Measurements from ENCODE around the gene CDC45.

Gene CDC45

DNA sequence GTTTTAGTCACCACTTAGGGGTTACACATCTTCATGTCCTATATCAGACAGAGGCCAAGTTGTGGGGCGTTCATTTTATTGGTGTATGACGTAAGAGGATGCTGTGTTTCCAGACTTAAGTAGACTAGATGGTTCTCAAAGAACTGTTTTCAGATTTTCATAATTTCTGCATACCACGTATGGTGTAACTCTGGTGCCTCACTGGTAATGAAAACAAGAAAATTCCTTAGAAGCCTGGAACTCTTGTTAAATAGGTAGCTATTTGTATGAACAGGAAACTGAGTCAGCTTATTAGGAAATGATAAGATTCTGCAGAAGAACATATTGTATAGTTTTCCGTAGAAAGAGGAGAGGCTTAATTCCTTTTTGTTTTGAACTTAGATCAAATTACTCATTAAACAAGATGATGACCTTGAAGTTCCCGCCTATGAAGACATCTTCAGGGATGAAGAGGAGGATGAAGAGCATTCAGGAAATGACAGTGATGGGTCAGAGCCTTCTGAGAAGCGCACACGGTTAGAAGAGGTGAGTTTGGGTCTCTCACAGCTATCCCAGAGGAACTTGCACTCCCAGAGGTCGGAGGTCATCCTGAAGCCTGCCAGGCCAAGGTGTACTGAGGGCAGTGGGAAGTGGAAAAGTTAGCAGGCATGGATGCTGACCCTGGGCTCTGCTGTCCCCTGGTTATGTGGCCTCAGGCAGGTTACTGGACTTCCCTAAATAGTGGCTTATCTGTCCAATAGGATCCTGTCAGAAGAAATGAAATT is 3.9 kb downstream of the CDC45 start:
- peaks cover 64% of the 10 kb centered on the region for H3K79me2 ChIP-seq (ENCODE audit: insufficient read depth, low read length)
- no peaks in the 10 kb centered on the region for H3F3A ChIP-seq (ENCODE audit: low read depth)
- no peaks in the 10 kb centered on the region for H3K9me2 ChIP-seq (replicated peaks; ENCODE audit: low read depth, low read length)
- no peak overlapping the region for H3K9ac ChIP-seq (ENCODE audit: low read depth, low read length, poor library complexity, severe bottlenecking)
- peaks cover 42% of the 10 kb centered on the region for H3K36me3 ChIP-seq (ENCODE audit: insufficient read depth, low read length)
- no peak overlapping the region for H2AFZ ChIP-seq (ENCODE audit: low read length)
- TF ChIP-seq EZH2phosphoT487 (IDR thresholded peaks at IDR 0.05; ENCODE audit: borderline replicate concordance), result no peak
- TF ChIP-seq CTCF (conservative IDR thresholded peaks at IDR 0.05; ENCODE audit: low read length), result no peak
- H4K20me1 ChIP-seq (ENCODE audit: insufficient read depth, low read length, poor library complexity, severe bottlenecking), result peaks cover 18% of the 10 kb centered on the region
- no peak overlapping the region for H3K4me3 ChIP-seq (ENCODE audit: low read length, poor library complexity, severe bottlenecking)
- H3K4me1 ChIP-seq (ENCODE audit: insufficient read depth, low read length, poor library complexity, severe bottlenecking), result peaks cover 13% of the 10 kb centered on the region
- H3K4me2 ChIP-seq (ENCODE audit: low read depth, low read length, poor library complexity, severe bottlenecking), result peak overlapping the region; percentile 5
- no peaks in the 10 kb centered on the region for H3K9me3 ChIP-seq (ENCODE audit: insufficient read depth, low read depth, low read length)
- no peaks in the 10 kb centered on the region for H3K27me3 ChIP-seq (ENCODE audit: insufficient read depth, low read length, poor library complexity, severe bottlenecking)

DNA sequence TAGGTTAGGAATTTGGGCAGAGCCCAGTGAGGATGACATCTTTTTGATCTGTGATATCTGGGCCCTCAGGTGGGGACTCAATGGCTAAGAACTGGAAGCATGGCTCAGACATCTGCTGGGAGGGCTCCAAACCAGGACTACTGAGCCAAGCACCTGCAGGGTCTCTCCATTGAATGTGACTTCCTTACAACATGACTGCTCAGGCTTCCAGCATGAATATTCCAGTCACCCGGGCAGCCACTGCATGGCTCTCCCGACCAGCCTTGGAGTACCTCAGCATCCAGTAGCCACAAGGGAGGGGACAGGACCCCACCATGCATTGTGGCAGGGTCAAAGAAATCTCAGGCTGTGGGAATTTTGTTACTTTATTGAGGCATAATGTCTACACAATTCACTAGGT is 8.6 kb downstream of the CDC45 start:
- Histone ChIP-seq H3K36me3 (ENCODE audit: insufficient read depth, low read length) (peaks cover 45% of the 10 kb centered on the region), H3K4me3 (ENCODE audit: low read length, poor library complexity, severe bottlenecking) (no peak overlapping the region)

DNA sequence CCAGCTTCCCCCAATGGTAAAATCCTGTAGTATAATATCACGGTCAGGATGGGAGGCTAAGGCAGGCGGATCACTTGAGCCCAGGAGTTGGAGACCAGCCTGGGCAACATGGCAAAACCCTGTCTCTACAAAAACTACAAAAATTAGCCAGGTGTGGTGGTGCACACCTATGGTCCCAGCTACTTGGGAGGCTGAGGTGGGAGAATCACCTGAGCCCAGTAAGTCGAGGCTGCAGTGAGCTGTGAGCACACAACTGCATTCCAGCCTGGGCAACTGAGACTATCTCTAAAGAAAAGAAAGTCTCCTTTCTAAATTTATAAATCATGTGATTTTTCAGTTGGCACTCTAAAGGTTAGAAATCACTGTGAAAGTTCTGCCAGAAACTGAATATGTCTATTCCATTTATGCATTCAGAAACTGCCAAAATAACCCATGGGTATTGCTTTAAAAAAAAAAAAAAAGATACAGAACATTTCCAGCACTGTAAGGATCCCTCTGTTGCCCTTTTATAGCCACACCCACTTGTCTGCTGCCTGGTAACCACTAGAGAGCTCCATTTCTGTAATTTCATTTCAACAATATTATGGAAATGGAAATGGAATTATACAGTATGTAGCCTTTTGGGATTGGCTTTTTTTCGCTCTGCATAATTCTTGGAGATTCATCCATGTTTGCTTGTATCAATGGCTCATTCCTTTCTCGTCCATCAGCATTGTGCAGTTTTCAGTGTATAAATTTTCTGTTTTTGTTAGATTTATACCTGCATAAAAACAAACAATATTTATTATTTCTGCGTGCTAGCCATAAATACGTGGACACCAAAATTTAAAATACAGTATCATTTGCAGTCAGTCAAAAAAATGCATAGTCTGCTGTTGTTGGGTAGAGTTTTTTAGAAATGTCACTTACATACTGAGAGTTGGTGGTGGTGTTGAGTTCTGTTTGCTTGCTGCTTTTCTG is 9.4 kb downstream of the CDC45 start:
- peaks cover 8% of the 10 kb centered on the region for H4K20me1 ChIP-seq (ENCODE audit: insufficient read depth, low read length, poor library complexity, severe bottlenecking)

More for the DNA sequence above, 8.6 kb downstream of the CDC45 start:
- H3K27me3 ChIP-seq (ENCODE audit: insufficient read depth, low read length, poor library complexity, severe bottlenecking), result no peaks in the 10 kb centered on the region
- H3K79me2 ChIP-seq (ENCODE audit: insufficient read depth, low read length), result peaks cover 51% of the 10 kb centered on the region; the same call in 1 of the 2 replicates
- no peak overlapping the region for H3K9ac ChIP-seq (ENCODE audit: low read depth, low read length, poor library complexity, severe bottlenecking)
- peaks cover 8% of the 10 kb centered on the region for H4K20me1 ChIP-seq (ENCODE audit: insufficient read depth, low read length, poor library complexity, severe bottlenecking)
- no peaks in the 10 kb centered on the region for H3K9me3 ChIP-seq (ENCODE audit: insufficient read depth, low read depth, low read length)
- no peaks in the 10 kb centered on the region for H3F3A ChIP-seq (ENCODE audit: low read depth)
- no peaks in the 10 kb centered on the region for H3K4me1 ChIP-seq (ENCODE audit: insufficient read depth, low read length, poor library complexity, severe bottlenecking)
- no peaks in the 10 kb centered on the region for H3K9me2 ChIP-seq (replicated peaks; ENCODE audit: low read depth, low read length)
- TF ChIP-seq CTCF (conservative IDR thresholded peaks at IDR 0.05; ENCODE audit: low read length), result no peak
- TF ChIP-seq EZH2phosphoT487 (IDR thresholded peaks at IDR 0.05; ENCODE audit: borderline replicate concordance), result no peak
- H3K4me2 ChIP-seq (ENCODE audit: low read depth, low read length, poor library complexity, severe bottlenecking), result no peak overlapping the region
- no peak overlapping the region for H2AFZ ChIP-seq (ENCODE audit: low read length)

More for the DNA sequence above, 9.4 kb downstream of the CDC45 start:
- Histone ChIP-seq H3K9ac (ENCODE audit: low read depth, low read length, poor library complexity, severe bottlenecking) (no peak overlapping the region), H3F3A (ENCODE audit: low read depth) (no peaks in the 10 kb centered on the region), H3K9me3 (ENCODE audit: insufficient read depth, low read depth, low read length) (no peaks in the 10 kb centered on the region), H3K4me3 (ENCODE audit: low read length, poor library complexity, severe bottlenecking) (no peak overlapping the region), H3K79me2 (ENCODE audit: insufficient read depth, low read length) (peaks cover 42% of the 10 kb centered on the region; the same call in 1 of the 2 replicates), H3K4me2 (ENCODE audit: low read depth, low read length, poor library complexity, severe bottlenecking) (peak overlapping the region; percentile 15), H3K4me1 (ENCODE audit: insufficient read depth, low read length, poor library complexity, severe bottlenecking) (no peaks in the 10 kb centered on the region), H2AFZ (ENCODE audit: low read length) (no peak overlapping the region), H3K36me3 (ENCODE audit: insufficient read depth, low read length) (peaks cover 43% of the 10 kb centered on the region), H3K9me2 (replicated peaks; ENCODE audit: low read depth, low read length) (no peaks in the 10 kb centered on the region), H3K27me3 (ENCODE audit: insufficient read depth, low read length, poor library complexity, severe bottlenecking) (no peaks in the 10 kb centered on the region)
- TF ChIP-seq EZH2phosphoT487 (IDR thresholded peaks at IDR 0.05; ENCODE audit: borderline replicate concordance) (no peak), CTCF (conservative IDR thresholded peaks at IDR 0.05; ENCODE audit: low read length) (peak; percentile 55)
